EL (cell line): ENCODE data around the gene PCMTD2.

ENCODE experiments used
- DNase-seq: peaks from one replicate; pipeline ENCODE4 v3.0.0-alpha.2; 2016

PCMTD2 gene

DNA sequence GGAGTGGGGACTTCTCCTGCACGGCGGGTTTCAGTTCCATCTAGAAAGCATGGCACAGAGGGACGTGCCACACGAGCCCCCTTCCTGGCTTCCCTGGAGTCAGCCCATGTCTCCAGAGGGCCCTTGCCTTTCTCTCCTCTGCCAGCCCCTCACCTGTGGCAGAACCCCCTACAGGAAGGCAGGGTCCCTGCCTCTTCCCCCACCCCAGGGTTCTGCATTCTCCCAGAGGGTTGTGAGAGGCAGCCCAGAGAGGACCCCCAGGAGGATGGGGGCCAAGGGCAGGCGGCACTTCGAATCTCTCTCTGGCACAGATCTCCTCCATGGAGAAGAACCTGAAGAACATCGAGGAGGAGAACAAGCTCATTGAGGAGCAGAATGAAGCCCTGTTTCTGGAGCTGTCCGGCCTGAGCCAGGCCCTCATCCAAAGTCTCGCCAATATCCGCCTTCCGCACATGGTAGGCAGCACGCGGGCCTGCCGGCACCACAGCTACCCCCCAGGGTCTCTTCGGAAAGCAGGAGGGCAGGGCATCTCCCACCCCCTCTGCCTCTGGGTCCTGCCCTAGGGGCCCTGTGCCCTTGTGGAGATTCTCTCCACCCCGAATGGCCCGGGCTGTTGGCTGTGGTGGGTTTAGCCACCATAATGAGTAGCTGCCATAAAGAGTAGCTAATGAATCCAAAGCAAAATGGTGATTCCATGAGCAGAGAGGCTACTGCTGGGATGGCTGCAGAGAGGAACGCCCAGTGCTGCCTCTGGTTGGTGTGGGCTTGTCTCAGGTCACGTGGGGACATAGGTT lies 15.9 kb upstream of the PCMTD2 start:
- DNase-seq: no peak

DNA sequence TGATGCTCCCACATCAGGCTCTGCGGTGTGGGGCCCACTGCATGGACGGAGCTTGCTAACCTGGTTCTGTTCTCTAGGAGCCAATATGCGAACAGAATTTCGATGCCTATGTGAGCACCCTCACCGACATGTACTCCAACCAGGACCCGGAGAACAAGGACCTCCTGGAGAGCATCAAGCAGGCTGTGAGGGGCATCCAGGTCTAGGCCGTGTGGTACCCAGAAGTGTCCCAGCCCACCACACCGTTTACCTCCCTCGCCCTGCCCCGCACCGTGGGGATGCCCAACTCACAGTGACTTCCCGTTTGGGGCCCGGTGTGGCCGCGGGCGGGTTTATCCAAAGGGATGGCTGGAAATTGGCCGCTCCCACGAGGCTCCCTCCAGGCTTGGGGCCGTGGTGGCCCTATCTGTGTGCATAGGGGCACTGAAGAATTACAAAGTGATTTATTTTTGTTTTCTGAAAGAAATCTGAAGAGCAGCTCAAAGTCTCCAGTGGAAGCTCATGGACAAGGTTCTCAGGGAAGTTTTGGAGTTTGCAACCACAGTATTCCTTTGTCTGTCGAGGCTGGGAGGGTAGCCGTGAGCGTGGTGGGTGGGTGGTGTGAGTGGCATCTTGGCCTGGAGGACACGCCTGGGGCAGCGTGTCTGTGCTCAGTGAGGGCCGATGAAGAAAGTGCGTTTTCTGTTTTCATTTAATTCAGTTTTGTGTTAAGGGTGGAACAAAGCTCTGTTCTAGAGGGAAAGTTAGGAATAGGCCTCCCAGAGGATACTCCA lies 15.1 kb upstream of the PCMTD2 start:
- no peak for DNase-seq

DNA sequence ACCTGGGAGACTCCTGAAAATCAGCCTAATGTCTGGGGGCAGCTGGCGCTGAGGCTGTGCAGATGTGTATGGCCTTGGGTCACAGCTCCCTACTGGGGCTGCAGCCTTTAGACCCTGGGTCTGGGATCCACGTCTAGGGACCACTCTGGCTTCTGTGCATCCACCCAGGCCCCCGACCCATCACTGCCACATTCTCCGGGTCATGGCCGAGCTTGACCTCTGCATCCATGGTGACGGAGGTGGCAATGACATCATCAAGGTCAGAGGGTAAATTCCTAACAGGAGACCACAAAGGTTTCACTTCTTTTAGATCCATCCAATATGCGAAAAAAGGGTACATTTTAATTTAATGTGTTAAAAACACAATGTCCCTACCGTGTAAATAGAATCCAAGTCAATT lies 14.5 kb upstream of the PCMTD2 start:
- DNase-seq: no peak

DNA sequence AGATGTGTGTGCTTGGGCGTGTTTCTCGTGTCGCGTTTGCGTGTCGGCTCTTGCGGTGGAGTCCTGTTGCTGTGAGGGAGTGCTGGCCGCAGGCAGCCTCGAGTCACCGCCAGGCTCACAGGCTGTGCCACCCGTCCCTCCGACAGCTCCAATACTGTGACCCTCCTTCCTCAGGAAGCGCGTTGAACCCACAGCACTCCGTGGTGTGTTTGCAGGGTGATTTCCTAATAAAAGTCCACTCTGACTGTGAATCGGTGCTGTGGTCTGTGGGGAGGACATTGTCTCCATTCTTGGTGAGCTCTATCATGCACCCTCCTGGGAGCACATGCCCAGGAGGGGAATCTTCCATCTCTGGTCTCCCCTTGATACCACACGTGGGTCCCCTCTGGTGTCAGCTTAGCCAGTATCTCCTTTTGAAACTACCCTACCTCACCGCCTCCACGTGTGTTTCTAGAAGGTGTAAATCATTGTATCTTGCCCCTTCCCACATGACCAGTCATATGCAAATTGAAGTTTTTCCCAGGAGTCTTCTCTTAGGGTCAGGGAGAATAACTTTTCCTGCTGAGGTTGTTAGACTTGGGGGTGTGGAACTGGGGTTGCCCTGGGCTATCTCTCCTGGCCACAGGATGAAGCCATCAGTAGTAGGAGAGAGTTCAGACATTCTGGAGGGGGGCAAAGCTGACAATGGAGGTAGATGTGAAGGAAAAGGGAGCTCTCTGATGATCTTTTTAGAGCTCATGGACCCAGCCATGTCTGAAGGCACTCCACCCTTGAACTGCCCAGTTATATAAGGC lies 13.3 kb upstream of the PCMTD2 start:
- DNase-seq: no peak

DNA sequence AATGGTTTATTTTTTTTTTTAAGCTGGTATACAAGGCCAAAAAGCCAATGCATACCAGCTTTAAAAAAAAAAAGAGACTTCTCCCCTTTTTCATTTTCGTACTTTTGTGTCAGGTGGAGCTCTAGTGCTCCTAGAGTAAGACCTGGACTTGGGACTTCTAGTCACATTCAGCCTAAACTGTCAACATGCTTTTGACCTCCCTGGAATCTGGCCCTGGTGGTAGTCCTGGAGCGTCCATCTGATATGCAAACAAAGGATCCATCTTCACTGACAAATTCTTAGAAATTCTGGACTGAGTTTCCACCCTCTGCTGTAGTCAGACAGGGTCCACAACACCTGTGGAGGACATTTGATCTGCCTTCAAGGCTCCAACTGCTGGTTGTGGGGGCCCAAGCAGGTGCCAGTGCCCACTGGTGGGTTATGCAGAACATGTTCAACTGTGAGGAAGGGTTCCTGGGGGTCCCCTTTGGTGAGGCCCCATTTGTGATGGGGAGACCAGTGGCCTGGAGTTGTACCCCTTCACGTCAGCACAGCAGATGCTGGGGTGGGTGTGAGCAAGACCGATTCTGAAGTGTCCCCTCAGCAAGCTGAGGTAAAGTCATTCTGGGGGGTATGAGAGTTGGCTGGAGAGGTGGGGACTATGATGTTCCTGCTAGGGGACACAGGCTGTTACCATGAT lies 12.6 kb upstream of the PCMTD2 start:
- DNase-seq: no peak

DNA sequence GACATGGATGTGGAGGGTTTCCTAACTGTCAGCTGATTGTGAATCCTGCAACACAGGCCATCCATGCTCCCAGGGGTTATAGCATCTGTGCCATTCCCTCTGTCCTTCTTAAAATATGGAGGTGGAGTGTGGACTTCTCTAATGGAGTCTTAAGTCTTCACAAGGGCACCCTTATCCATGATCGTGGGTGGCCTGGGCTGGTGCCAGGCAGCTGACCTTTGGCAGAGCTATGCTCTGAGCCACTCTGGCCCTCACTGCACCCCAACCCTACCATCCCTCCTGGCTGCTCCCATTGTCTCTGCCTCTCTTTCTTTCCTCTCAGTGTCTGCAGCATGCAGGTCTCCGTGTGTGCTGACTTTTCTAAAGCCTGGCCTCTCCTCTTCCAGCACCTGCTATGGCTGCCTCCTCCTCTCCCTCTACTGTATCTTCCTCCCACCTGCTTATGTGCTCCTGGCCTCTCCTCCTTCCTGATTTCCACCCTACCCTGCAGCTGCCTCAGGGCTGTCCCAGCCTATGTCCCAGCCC lies 11.2 kb upstream of the PCMTD2 start:
- DNase-seq: no peak

DNA sequence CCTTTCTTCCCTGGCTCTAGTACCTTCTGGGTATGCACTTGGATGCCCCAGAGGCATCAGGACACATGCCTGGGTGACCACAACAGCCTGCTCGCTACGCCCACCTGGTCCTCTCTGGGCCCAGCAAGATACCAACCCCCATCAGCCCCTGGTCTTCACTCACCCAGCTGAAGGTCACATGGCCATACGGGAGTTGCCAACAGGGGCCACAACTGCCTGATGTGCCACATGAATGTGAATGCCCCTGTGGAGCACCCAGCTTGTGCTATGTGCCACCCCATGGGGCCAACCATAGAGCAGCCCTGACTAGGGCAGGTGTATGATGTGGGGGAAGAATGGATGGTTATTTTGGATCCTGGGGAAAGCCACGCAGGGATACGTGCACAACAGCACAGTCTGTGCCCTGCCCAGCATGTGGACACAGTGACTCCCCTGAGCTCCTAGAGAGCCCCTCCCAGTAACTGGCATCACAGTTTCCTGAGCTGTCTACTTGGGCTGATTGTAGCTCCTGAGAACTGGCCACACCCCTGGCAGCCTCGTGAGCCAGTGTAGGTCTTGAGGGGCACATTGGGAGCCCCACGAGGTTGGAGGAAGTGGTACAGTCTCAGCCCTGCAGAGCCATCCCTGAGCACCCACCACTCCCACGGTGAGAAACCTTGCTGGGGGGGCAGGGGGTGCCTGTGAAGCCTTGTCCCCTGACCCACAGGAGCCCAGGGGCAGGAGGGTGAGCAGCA lies 10.5 kb upstream of the PCMTD2 start:
- DNase-seq: no peak

DNA sequence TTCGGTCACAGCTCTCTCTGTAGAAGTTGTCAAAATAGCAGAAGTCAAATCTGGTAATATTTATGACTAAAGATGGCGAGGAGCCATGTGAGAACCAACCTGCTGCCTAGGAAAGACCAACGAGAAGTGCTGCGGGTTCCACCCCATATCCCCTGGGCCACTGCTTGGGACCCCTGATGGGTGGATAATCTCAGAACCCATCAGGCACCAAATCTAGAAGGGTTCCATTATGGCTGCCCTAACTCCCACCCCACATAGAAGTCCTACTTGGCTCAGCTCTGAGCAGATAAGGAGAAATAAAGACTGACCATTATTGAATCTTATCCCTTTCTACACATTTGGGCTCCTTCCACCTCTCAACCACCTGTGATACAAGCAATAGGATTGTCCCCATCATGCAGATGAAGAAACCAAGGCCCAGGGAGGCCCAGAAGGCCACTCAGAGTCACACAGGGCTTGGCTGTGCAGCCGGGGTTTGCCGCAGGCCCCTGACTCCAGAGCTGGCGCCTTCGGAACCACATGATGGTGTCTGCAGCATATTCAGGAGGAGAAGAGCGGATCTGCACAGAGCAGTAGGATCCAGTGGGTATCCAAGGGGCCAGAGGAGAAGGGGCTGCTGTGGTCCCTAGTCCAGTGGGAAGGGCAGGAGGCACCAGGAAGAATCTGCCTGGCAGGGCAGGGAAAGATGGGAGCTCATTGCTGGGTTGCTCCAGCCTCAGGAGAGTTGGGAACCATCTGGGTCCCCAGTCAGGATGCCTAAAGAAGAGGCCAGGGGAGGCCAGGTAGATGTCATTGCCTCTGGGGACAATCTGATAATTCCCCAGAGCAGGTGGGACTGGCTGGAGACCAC lies 9.6 kb upstream of the PCMTD2 start:
- DNase-seq: no peak

DNA sequence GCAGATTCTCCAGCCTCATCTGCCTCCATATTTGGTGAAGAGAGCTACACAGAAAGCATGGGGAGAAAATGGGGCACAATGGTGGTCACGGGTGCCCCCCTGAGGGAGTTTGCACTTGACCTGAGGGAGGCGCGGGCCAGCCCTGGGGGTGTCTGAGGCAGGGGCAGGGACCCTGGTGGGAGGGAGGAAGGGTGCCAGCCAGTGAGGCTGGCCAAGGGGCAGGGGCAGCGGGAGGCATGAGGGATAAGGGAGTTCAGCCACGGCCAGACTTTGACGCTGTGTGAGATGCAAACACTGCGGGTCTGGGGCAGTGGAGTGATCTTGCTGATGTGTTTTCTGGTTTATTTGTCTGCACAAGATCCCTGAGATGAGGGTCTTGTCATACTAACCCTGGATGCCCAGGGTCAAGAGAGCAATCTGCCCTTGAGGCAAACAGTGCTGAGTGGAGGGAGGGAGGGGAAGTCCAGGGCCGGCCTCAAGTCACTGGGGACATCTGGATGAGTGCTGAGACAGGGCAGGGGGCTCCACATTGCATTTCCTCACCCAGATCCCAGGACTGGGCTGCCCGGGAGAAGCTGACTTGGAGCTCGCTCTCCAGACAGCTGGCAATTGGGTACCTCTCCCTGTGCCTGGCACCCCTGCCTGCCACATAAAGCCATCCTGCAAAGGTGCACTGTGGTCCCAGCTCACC lies 8.8 kb upstream of the PCMTD2 start:
- DNase-seq: no peak

DNA sequence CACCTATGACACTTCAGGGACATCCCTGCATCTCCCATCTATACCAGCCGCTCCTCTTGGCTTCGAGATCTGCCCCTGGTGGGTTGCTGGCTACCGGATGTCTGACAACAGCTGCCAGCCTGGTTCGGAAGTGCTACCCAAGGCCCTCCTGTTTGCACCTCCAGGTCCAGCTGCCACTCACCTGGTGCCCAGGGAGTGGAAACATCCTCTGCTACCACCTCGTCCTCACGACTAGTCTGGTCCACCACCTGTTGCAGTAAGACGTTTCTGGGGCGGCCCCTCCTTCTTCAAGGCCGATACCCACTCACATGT lies 8.3 kb upstream of the PCMTD2 start:
- DNase-seq: no peak

DNA sequence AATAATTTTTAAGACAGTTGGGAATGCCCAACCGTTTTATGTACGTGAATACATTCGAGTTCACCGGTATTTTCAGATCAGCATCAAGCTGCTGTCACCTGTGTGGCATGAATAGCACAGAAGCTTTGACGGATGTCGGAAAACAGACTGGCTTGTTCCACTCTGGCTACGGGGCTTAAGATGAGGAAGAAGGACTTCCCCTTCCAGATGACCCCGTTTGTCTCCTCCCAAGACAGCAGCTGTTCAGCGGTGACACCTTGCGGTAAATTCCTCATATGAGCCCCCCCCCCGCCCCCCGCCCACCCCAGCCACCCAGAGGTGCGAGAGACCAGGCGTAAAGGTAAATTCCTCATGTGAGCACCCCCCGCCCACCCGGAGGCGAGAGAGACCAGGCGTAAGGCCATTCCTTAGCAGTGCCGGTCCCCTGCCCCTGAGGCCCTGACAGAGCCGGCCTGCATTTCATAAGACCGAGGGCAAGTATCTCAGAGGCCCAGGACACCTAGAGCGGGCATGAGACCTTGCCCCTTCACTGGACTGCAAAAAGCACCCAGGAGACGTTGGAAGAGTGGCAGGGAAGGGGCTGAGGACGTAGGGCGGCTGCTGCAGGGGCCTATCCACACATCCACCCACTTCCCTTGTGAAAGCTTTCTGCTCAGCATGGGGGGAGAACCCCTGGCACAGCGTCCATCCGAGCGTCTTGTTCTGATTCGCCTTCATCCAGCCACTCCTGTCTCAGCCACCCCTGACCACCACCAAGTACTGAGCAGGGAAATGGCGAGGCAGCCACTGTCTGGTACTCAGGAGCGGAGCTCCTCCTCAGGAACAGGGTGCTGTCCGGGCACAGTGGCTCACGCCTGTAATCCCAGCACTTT lies 7.3 kb upstream of the PCMTD2 start:
- DNase-seq: no peak

DNA sequence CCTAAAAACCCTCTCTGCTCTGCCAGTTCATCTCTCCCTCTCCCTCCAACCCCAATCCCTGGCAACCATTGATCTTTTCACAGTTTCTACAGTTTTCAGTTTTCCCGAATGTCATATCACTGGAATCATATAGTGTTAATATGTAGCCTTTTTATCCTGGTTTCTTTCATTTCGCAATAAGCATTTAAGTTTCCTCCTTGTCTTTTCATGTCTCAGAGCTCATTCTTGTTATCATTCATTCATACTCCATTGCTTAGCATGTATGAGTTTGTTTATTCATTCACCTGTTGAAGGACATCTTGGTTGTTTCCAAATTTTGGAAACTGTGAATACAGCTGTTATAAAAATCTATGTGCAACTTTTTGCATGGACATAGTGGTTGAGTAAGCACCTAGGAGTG lies 5.5 kb upstream of the PCMTD2 start:
- no peak for DNase-seq

DNA sequence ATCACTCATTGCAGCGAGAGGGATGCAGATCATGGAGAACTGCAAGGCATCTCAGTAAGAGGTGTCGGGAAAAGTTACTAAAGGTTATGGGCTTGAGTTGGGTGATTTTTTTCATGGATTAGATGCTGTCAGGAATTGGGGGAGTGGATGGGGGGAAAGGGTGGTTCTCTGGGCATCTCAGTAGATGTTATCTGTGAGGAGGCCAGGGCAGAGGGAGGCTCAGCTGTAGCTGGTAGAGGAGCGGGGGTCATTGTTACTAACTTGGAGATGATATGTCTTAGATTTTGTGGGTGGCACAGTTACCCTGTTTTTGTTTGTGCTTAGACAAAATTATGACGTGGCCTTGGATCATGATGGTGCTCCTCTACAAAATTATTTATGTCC lies 2.6 kb upstream of the PCMTD2 start:
- DNase-seq: no peak

DNA sequence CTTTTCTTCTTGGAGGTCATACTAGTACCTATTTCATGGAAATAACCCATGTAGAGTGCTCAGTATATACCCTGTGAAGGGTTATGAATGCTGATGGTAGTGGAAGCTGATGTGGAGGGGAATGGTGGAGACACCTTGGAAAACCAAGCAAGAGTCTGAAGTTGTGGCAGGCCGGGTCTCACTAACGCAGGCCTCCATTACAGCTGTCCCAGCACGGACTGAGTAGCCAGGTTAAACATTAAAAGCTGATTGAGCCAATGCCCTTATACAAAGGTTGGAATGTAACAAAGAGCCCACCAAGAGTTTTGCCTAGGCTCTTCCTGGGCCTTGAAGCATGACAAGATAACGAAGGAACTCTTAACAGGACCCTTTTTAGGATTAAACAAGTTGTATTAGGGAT lies 2.1 kb upstream of the PCMTD2 start:
- DNase-seq: no peak

DNA sequence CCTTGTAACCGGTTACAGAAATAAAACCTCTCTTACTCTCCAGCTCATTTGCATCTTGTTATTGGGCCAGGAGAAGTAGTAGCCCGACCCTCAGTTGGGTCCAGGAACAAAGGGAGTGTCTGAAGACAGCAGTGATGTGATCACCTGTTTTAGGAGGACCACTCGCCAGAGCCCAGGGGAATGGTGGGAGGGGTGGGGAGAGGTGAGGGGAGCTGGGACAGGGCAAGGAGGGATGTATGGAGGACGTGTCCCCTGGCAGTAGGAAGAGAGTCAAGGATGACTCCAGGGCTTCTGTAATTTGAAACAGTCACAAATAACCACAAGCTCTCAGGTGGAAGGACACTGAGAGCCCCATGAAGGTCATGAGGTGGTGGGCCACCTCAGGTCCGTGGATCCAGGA lies 1.4 kb upstream of the PCMTD2 start:
- no peak for DNase-seq

DNA sequence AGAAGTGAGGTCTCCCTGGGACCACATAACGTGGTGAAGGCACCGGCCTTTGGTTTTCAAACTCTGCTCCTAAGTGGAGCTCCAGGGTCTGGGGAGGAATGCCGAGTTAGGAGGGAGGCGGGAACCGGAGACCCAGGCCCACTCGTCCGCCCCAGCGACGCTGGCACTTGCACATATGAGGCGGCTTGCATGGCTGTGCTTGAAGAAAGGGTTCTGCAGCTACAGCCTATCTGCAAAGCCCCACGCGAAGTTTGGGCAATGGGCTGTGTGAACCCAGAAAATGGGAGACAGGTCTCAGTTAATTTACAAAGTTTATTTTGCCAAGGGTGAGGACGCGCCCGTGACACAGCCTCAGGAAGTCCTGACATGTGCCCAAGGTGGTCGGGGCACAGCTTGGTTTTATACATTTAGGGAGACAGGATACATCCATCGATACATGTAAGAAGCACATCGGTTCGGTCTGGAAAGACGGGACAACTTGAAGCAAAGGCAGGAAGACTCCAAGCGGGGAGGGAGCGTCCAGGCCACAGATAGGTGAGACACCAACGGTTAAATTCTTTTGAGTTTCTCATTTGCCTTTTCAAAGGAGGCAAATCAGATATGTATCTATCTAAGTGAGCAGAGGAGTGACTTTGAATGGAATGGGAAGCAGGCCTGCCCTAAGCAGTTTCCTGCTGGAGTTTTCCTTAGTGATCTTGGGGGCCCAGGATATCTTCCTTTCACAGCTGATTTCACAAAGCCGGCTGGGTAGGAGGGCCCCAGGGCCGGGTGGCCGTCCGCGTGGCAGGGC lies 782 bp upstream of the PCMTD2 start:
- no peak for DNase-seq

DNA sequence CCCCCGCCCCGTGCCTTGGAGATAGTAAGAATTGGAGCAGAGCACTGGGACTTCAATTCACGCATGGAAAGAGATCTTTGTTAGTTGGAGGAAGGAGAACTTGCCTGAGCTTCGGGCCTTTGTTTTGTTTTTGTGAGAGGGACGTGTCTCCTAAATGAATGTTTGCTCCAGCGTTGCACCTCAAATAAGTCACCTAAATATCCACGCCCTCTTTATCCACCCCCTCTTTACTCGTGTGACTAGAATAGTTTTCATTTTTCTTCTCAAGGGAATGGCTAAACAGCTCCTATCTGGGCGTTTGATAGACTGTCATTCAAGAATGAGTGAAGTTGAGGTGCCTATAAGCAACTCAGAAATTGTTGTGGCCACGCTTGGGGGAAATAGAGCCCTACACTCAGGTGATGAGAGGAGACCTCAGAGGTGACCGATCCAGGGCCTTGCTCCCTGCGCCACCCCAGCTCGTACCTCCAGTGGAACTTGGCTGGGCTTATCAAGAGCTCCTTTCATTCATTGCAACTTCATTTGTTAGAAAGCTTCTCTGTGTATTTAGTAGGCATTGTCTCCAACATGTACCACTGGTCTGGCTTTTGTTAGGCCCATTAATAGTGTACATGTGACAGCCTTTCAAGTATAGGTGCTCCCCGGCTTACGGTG lies 861 bp downstream of the PCMTD2 start:
- DNase-seq: no peak

DNA sequence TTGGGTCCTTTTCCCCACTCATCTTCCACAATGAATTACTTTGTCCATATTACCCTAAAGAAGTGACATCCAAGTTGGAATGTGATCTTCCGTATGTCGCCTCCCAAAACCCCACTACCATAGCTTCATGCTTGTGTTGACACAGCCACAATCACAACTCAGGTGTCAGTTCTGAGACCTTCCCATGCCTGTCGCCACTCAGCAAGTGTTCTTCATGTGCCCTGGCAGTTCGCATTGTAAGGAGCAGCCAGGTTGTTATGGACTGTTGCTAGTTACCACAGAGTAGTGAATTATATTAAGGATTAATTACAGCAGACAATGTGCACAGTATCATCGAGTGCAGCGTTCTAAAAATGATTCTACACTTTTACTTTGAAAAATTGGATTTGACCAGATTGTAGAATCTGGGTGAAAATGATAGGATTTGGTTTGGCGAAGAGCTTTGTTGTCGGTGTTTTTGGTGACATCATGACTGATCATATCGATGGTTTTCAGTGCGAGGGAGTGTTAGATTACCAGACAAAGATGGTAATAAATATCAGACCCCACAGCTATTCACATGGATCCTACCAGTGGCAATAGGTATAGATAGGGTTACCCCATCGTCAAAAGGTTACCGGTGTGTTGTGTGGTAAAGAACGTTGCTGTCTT lies 1.7 kb downstream of the PCMTD2 start:
- no peak for DNase-seq
